ENCODE data around the gene PPP4C. TPM values are rescaled to one million over a fixed set of nuclear protein-coding genes. Genes with fewer than 3 reads are reported as not detected.

PPP4C gene
- total RNA-seq, 1 donor from 2014 or later, result 102 TPM

- no peak for TF ChIP-seq CTCF (IDR thresholded peaks at IDR 0.05; ENCODE audit: unreplicated experiment)
- peaks cover 3% of the 10 kb centered on the region for H3K36me3 Mint-ChIP-seq
- H3K4me1 Mint-ChIP-seq, result peaks cover 24% of the 10 kb centered on the region
- peak overlapping the region; percentile 90 for H3K27ac Mint-ChIP-seq
- no peak overlapping the region for H3K4me3 Mint-ChIP-seq
- no peaks in the 10 kb centered on the region for H3K27me3 Mint-ChIP-seq (ENCODE audit: low read depth)
- no peaks in the 10 kb centered on the region for H3K9me3 Mint-ChIP-seq
- no peak for DNase-seq (ENCODE audit: low spot score in 2 of 2, unreplicated experiment in 2 of 2)
Measured at GRCh38 chr16:30060836-30061554, 14.8 kb upstream of the PPP4C start.

- Mint-ChIP-seq H3K4me3 (peak overlapping the region; percentile 87), H3K27ac (peak overlapping the region; percentile 99), H3K4me1 (peaks cover 40% of the 10 kb centered on the region), H3K27me3 (ENCODE audit: low read depth) (no peaks in the 10 kb centered on the region), H3K36me3 (peaks cover 10% of the 10 kb centered on the region), H3K9me3 (no peaks in the 10 kb centered on the region)
- TF ChIP-seq CTCF (IDR thresholded peaks at IDR 0.05; ENCODE audit: unreplicated experiment), result no peak
- DNase-seq (ENCODE audit: low spot score in 2 of 2, unreplicated experiment in 2 of 2), result no peak
Measured at GRCh38 chr16:30063278-30063892, 12.4 kb upstream of the PPP4C start.

GRCh38 chr16:30063893-30064728, 11.7 kb upstream of the PPP4C start:
- DNase-seq (ENCODE audit: low spot score in 2 of 2, unreplicated experiment in 2 of 2), result peak in 1 of 2 experiments; percentile 55
- peak overlapping the region; percentile 99 for H3K27ac Mint-ChIP-seq
- peaks cover 11% of the 10 kb centered on the region for H3K36me3 Mint-ChIP-seq
- H3K27me3 Mint-ChIP-seq (ENCODE audit: low read depth), result no peaks in the 10 kb centered on the region
- no peak for TF ChIP-seq CTCF (IDR thresholded peaks at IDR 0.05; ENCODE audit: unreplicated experiment)
- no peaks in the 10 kb centered on the region for H3K9me3 Mint-ChIP-seq
- peak overlapping the region; percentile 87 for H3K4me3 Mint-ChIP-seq
- peaks cover 43% of the 10 kb centered on the region for H3K4me1 Mint-ChIP-seq

- peak overlapping the region; percentile 99 for H3K27ac Mint-ChIP-seq
- H3K36me3 Mint-ChIP-seq, result peaks cover 16% of the 10 kb centered on the region
- DNase-seq (ENCODE audit: low spot score in 2 of 2, unreplicated experiment in 2 of 2), result no peak
- H3K27me3 Mint-ChIP-seq (ENCODE audit: low read depth), result no peaks in the 10 kb centered on the region
- H3K4me1 Mint-ChIP-seq, result peaks cover 48% of the 10 kb centered on the region
- no peak for TF ChIP-seq CTCF (IDR thresholded peaks at IDR 0.05; ENCODE audit: unreplicated experiment)
- H3K9me3 Mint-ChIP-seq, result no peaks in the 10 kb centered on the region
- peak overlapping the region; percentile 87 for H3K4me3 Mint-ChIP-seq
Measured at GRCh38 chr16:30064729-30065101, 11.1 kb upstream of the PPP4C start.

- Mint-ChIP-seq H3K27ac (peak within 1 kb of the TSS; percentile 99), H3K4me3 (peak within 1 kb of the TSS; percentile 87), H3K36me3 (peaks cover 19% of the 10 kb centered on the region), H3K9me3 (no peaks in the 10 kb centered on the region), H3K27me3 (ENCODE audit: low read depth) (no peaks in the 10 kb centered on the region), H3K4me1 (peaks cover 50% of the 10 kb centered on the region)
- peak; percentile 91 to 94 for DNase-seq (ENCODE audit: low spot score in 2 of 2, unreplicated experiment in 2 of 2)
- TF ChIP-seq CTCF (IDR thresholded peaks at IDR 0.05; ENCODE audit: unreplicated experiment), result no peak
Measured at GRCh38 chr16:30065102-30065942, 10.5 kb upstream of the PPP4C start, which contains the start of gene ALDOA. Gene ALDOA (plus strand): TSS chr16:30065760. CDS start chr16:30066898, 1,138 bp downstream.

Measured in mesothelial cell of epicardium (in vitro differentiated cells).